Skin epidermis (tissue), 12 donors: ENCODE results near the gene ZNF653.

ENCODE experiments used
- H3K27ac ChIP-seq, 21 experiments: fragments of 200-600 bp; sonication (generic) in 11 of 21; one replicate each; pipeline ENCODE4 v1.5.0; 2020; ENCODE audit warnings: mild to moderate bottlenecking in 3 of 21, inconsistent platforms in 2 of 21, moderate library complexity in 2 of 21
- H3K4me3 ChIP-seq, 7 experiments: fragments of 200-600 bp; sonication (generic) in 2 of 7; one replicate each; pipeline ENCODE4 v1.5.0; 2020; ENCODE audit warnings: inconsistent platforms in 2 of 7, mild to moderate bottlenecking in 2 of 7, moderate library complexity in 1 of 7

ZNF653 gene

GRCh38 chr19:11528551-11529341 is 23.1 kb upstream of the ZNF653 start, which contains the start of gene ECSIT:
Gene ECSIT, minus strand, starts transcription at chr19:11529134. Its CDS starts 9,964 bp downstream, at chr19:11519170.
- Histone ChIP-seq H3K27ac (peak within 1 kb of the TSS; percentile 4 to 93 (median 87)), H3K4me3 (peak within 1 kb of the TSS; percentile 64 to 88 (median 83))

GRCh38 chr19:11519138-11519537 is 13.5 kb upstream of the ZNF653 start:
- H3K4me3 ChIP-seq = no peak overlapping the region
- no peak overlapping the region for H3K27ac ChIP-seq

GRCh38 chr19:11513946-11514345 is 8.3 kb upstream of the ZNF653 start:
- Histone ChIP-seq H3K4me3 (no peak overlapping the region), H3K27ac (no peak overlapping the region)

- H3K4me3 ChIP-seq = no peak overlapping the region
- H3K27ac ChIP-seq = no peak overlapping the region
Measured at GRCh38 chr19:11510444-11510843, 4.8 kb upstream of the ZNF653 start.

GRCh38 chr19:11507370-11508078 is 1.9 kb upstream of the ZNF653 start:
- Histone ChIP-seq H3K27ac (no peak overlapping the region), H3K4me3 (no peak overlapping the region)

GRCh38 chr19:11506967-11507366 is 1.3 kb upstream of the ZNF653 start:
- Histone ChIP-seq H3K4me3 (no peak overlapping the region), H3K27ac (no peak overlapping the region)

GRCh38 chr19:11506101-11506555 is 489 bp upstream of the ZNF653 start:
- H3K27ac ChIP-seq = peak overlapping the region in 19 of 21 experiments; percentile 88 to 99 (median 96)
- H3K4me3 ChIP-seq = peak overlapping the region; percentile 81 to 99 (median 96)

- Histone ChIP-seq H3K4me3 (peak overlapping the region; percentile 81 to 99 (median 96)), H3K27ac (peak overlapping the region; percentile 88 to 99 (median 96))
Measured at GRCh38 chr19:11505032-11505503, 571 bp downstream of the ZNF653 start.

- peak overlapping the region; percentile 81 to 99 (median 96) for H3K4me3 ChIP-seq
- peak overlapping the region in 12 of 21 experiments; percentile 88 to 99 (median 97) for H3K27ac ChIP-seq
Measured at GRCh38 chr19:11504502-11505031, 1.1 kb downstream of the ZNF653 start.

GRCh38 chr19:11499890-11500420 is 5.7 kb downstream of the ZNF653 start:
- no peak overlapping the region for H3K27ac ChIP-seq
- H3K4me3 ChIP-seq = no peak overlapping the region

- H3K27ac ChIP-seq = no peak overlapping the region
- H3K4me3 ChIP-seq = no peak overlapping the region
Measured at GRCh38 chr19:11499220-11499726, 6.4 kb downstream of the ZNF653 start.

- Histone ChIP-seq H3K4me3 (no peak overlapping the region), H3K27ac (no peak overlapping the region)
Measured at GRCh38 chr19:11496391-11497163, 9.1 kb downstream of the ZNF653 start.

- no peak overlapping the region for H3K27ac ChIP-seq
- no peak overlapping the region for H3K4me3 ChIP-seq
Measured at GRCh38 chr19:11495885-11496284, 9.8 kb downstream of the ZNF653 start.

GRCh38 chr19:11495481-11495880 is 10.2 kb downstream of the ZNF653 start:
- no peak overlapping the region for H3K4me3 ChIP-seq
- H3K27ac ChIP-seq = no peak overlapping the region

GRCh38 chr19:11494634-11495285 is 10.9 kb downstream of the ZNF653 start:
- H3K4me3 ChIP-seq = no peak overlapping the region
- no peak overlapping the region for H3K27ac ChIP-seq

- Histone ChIP-seq H3K27ac (no peak overlapping the region), H3K4me3 (no peak overlapping the region)
Measured at GRCh38 chr19:11489378-11489777, 16.3 kb downstream of the ZNF653 start.

GRCh38 chr19:11486661-11487503 is 18.8 kb downstream of the ZNF653 start:
- Histone ChIP-seq H3K27ac (no peak overlapping the region), H3K4me3 (no peak overlapping the region)
